NCI-H345 (cell line): ENCODE results near the gene SYNPR.
"Not testable (repeated sequence)": the region's sequence is repeated elsewhere in the genome, so short reads cannot be mapped to it uniquely, and the experiment has no call there.

ENCODE experiments used
- DNase-seq: peaks from one replicate; lab custom pipeline; 2025; lab: John Stamatoyannopoulos, UW

Gene SYNPR

DNA sequence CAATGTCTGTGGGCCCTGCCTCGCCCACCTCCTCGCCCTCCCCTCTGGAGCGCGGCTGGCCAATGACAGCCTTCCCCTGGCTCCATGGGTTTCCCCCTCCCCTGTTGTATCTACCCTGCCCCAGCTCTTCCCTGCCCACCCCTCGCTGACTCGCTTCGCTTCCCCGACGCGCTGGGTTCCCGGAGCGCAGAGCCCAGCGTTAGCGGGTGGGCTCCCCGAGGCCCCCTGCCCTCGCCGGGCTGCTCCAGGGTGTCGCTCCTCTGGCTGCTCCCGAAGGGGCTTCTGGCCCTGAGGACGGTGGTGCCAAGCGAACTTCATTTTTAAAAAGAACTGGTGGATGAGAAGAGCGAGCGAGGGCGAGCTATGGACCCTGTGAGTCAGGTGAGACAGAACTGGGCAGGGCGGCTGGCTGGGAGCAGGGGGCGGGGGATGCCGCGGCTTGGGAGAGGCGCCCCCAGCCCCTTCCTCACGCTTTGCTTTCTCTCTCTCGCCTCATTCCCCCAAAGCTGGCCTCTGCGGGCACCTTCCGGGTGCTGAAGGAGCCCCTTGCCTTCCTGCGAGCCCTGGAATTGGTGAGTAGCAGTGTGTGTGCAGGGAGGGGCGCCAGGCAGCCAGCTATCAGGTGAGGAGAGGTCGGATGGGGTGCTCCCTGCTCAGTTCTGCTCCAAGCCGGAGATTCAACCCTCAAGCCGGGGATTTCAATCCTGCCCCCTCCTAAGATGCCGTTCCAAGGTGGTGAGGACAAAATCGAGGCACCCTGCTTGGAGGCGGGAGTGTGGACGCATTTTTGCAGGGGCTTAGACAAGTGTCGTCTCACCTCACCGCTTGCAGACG, at the start of gene SYNPR:
Gene SYNPR, plus strand, starts transcription at position 138 of the 834 bp plus-strand sequence.
- DNase-seq = peak; percentile 68

DNA sequence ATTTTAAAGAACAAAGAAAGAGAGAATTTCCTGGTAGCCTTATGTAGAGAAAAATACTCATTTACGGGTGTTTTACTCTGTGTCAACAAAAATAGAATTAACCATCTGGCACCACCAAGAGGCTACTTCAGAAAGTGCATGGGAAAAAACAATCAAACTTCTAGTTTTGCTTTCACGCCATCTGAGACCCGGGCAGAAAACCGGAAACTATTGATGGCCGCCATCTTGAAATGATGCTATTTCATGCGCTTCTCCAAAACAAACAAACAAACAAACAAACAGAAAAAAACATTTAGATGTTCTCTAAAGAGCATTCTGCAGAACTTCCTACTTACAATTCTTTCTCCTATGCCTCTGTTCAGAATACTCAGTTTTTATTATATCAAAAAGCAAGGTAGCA, 49.4 kb upstream of the SYNPR start:
- peak; percentile 28 for DNase-seq

DNA sequence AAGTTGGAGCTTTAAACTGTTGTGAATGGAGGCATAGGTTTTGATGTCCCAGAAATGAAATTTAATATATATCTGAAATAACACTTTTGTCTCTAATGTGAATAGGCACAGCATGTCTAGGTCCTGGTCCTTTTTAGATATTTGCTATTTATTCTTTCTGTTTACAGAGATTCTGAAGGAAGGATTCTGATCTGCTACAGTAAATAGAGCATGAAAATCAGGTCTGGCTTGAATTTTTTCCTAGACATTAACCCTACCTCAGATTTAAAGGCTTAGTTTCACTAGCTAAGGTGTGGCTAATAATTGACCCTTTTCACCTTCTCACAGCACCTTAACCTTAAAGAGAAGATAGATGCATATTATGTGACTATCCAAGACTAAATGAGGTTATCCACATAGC, 48.0 kb upstream of the SYNPR start:
- DNase-seq = no peak

DNA sequence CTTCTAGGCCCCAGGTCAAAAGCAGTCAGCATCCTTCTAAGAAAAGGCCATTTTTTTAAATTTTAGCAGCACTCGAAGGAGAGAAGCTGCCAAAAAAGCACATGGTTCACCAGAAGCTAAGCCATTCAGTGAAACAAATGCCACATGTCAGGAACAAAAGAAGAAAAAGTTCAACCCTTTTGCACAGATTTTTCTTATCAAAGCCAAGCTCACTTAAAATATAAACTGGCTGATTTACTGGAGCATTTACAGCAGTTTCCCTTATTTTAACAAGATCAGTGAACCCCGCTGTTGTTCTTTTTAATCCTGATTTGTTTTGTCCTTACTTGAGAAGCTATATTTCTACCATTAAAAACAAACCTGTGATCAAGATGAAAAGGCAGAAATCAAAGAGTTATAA, 46.5 kb upstream of the SYNPR start:
- DNase-seq = no peak

DNA sequence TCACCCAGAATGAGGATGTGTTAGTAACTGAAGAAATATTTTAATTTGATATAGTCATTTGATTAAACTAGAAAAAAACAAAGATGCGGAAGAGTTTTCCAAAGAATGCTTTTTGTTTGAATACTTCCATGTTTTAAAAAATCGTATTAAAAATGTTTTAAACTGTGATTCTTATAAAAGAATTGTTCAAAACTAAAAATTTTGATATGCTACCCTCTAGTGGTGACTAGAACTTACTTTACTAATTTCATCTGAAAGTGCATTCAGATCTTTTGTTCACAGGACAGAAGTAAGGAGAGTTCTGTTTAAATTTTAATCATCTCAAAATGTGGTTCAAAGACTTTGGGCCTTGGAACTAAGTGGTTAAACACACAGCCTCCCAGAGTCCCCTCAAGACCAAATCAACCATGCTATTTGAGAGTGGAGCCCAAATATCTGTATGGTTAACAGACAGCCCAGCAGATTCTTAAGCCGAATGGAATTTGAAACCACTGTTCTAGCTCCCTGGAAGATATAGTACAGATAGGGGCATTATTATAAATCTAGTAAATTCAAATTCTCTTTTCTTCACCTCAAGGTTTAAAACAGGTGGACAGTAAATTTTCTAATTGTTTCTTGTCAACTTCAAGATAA, 45.2 kb upstream of the SYNPR start:
- DNase-seq = peak; percentile 0

DNA sequence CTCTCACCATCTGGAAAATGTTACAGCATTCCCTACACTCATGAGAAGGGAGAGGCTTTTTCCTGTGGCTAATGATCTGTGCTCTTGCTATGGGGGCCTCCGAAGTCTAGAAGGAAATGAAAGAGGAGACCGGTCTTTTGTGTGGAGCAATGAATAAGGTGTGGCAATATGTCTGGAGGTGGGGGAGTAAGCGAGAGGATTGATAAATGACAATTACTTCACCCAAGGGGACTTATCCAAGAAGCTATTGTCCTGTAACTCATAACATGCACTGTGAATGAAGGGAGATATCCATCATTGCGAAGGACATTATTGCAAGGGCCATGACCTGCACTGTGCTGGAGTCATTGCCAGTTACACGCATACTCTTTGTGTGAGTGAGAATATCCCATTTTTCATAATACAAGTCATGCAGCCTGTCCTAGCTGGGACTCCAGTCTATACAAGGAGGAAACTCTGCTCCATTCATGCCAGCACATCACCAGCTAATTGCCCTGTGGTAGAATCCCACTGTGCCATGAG, 37.7 kb upstream of the SYNPR start:
- no peak for DNase-seq

DNA sequence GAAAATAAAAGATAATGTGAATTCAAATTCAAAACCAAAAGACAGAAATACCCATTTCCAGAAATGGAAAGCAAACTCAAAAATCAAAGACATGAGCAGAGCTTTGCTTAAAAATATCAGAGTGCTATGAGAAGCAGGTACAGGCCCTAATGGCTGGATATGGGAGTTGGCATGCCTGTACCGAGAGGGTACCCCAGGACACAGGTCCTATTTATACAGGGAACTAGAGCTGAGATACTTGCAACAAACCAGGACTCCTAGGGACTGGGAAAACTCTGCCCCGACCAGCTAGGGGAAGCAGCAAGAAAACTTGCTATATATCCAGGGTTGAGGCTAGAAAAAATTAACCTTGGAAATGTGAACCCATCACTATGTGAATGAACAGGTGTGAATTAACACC, 36.0 kb upstream of the SYNPR start:
- no peak for DNase-seq

DNA sequence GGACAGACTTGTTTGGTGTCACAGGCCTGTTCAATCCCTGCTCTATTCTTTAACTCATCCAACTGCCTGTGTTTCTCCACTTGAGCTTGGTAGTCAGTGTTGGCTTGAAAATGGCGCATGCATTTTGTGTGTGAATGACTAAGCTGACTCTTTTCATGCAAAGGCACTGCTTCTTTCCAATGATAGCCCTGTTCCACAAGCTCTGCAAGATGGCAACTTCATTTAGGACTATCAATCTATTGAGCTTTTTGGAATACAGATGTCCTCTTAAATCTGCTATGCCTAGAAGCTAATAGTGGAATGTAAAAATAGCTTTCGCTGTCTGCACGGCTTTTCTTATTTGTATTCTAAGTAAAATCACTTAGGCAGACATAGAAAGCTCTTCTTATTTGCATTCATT, 33.6 kb upstream of the SYNPR start:
- DNase-seq = no peak

DNA sequence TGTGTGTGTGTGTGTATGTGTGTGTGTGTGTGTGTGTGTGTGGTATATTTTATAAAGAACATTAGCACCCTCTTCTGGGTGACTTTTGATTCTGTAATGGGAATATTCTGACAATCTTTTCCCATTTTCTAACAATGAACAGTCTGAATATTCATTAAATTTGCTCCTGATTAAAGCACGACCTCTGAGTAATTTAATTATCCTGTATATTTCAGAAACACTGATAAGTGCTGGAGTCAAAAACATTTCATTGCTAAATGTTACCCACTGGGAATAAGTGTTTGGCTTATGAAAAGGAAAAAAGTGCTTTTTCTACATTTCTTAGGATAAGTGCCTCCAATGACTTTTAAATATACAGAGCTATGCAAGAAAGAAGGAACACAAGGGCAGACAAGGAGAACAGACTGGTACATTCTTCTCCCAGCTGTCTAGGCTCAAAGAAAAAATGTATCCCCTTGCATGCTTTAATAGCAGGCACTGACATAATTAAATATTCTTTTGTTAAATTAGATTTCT, 32.3 kb upstream of the SYNPR start:
- no peak for DNase-seq

DNA sequence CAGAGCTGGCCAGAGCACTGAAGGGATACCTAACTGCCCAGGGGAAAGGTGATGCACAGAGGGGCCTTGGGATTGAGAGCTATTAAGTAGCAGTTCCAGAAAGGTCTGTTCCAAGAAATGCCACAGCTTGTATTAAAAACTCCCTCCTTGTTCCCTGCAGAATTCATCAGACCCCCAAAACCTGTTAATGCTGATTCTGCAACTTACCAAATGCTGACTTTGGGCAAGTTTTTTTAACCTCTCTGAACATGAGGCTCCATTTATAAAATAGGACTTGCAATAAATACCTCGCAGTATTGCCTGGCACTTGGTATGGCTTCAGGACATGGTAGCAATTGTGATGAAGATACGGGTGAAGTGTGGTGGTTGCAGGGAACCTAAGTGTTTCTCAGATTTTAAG, 30.1 kb upstream of the SYNPR start:
- no peak for DNase-seq

DNA sequence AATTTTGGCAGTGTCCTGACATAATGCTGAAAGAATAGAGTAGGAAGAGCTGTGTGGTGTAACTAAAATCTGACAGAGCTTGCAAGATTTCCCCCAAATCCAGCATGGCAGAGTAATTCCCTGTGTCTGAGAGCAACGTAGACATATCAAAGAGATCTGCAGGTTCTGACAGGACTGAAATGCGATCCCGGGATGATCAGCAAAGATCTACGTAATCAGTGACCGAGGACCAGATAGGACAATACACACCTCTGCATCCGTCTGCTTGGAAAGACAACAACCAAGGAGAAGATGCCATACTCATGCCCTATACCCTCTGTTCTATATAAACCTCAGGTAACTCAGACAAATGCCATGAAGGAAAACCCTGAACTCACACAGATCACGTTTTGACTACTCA, 26.6 kb upstream of the SYNPR start:
- no peak for DNase-seq

DNA sequence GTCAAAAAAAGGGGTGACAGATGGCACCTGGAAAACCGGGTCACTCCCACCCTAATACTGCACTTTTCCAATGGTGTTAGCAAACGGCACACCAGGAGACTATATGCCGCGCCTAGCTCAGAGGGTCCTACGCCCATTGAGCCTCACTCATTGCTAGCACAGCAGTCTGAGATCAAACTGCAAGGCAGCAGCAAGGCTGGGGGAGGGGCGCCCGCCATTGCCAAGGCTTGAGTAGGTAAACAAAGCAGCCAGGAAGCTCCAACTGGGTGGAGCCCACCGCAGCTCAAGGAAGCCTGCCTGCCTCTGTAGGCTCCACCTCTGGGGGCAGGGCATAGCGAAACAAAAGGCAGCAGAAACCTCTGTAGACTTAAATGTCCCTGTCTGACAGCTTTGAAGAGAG, 22.3 kb upstream of the SYNPR start:
- not testable (repeated sequence) for DNase-seq

DNA sequence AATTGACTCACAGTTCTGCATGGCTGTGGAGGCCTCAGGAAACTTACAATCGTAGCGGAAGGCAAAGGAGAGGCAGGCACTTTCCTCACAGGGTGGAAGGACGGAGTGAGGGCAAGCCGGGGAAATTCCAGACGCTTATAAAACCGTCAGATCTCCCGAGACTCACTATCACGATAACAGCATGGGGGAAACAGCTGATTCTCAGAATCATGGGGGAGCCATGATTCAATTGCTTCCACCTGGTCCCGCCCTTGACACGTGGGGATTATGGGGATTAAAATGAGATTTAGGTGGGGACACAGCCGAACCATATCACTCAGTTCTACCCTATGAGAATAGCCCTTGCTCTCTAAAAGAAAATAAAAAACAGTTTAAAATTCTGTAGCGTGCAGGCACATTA, 13.4 kb upstream of the SYNPR start:
- no peak for DNase-seq

DNA sequence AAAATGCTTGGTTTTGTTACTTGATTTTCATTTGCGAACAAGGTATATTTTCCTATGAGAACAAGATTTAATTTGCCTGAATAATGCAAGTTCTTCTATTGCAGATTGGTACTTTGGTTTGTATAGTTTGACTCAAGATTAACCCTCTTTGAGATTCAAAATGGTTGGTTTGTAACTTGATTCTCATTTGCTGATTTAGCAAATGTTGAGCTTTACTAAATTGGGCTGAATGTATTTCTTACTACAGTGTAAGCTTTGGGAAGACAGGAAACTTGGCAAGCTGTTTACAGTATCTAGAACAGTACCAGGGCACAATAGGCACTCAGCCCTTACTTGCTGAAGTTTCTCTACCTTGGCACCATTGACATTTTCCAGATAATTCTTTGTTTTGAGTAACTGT, 3.7 kb upstream of the SYNPR start:
- no peak for DNase-seq

DNA sequence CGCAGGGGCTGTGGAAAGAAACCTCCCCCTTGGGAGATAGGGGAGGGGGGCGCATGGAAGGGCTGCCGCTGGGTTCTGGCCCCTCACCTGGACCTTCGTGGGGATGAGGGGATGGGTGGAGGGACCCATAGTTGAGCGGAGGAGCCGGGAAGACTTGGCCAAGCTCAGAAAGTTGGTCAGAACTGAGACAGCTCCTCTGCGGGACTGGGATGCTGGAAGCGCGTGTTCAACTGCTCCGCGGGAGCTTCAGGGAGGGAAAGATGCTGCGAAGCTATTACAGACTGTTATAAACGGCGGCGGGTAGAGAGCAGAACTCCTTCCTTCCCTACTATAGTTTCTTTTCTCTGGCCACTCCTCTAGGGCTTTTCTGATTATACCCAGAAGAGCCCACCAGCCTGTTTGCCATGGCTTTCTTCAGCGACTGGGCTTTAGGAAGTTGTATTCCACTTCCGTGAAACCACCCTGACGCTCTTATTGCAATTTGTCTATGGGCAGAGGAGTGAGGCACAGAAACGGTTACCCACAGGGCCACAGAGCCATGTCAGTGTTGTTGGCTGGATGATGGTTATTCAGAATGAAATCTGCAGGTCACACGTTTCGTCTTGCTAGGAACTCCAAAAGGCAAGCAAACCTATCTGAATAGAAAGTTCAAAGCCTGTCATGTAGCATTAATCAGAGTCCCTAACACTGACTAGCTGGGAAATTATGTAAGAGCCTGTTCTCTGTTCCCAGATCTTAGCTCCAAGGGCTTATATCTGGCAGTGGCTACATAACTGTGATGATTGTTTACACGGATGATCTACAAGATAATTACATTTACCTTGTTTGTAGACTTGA, 1.1 kb downstream of the SYNPR start:
- no peak for DNase-seq

DNA sequence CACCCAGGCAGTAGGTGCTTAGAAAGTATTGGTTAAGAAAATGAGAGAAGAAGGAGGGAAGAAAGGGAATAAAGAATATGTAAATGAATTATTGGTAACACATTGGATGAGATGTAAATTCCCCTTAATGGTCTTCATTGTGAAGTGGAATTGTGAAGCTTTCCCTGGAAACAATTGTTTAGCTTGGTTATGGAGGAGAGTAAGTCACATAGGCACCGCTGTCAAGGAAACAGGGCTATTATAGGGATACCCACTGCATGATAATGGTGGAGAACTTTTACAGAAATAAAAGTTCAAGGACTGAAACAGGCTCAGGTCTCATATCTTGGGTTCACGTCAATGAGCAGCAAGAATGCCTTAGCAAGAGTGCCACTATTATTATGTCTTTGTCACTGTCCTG, 9.5 kb downstream of the SYNPR start:
- no peak for DNase-seq

DNA sequence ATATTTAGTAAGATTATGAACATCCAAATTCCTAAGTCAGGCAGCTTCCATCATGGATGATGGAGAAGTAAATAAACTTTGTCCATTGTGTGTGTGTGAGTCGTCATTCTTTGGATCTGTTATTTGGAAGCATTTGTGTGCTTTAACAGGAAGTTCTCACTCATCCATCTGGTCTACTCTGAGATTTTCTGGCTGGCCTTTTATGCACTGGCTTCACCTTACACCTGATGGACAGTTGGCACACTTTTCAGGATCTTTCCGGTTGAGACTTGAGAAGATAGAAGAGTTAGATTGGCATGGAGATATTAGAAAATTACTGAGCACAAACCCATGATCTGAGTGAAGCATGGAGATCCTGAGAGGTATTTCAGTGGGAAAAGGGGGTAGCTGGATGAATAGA, 12.6 kb downstream of the SYNPR start:
- no peak for DNase-seq

DNA sequence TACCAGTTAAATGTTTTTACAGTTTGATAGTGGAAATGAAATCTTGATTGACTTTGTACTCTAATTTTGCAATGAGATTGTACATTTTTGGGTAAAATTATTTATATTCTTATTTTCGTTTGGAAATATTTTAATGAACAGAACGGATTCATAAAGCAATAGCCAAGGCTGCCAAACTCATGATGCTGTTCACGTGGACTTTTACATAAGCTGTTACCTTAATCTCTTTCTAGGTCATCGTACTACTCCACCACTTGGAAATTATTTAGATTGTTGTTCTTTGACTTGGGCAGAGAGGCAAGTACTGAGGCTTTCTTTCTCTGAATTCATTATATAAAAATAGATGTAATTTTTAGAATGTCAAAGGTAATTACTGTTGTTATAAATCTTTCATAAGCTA, 16.2 kb downstream of the SYNPR start:
- no peak for DNase-seq

DNA sequence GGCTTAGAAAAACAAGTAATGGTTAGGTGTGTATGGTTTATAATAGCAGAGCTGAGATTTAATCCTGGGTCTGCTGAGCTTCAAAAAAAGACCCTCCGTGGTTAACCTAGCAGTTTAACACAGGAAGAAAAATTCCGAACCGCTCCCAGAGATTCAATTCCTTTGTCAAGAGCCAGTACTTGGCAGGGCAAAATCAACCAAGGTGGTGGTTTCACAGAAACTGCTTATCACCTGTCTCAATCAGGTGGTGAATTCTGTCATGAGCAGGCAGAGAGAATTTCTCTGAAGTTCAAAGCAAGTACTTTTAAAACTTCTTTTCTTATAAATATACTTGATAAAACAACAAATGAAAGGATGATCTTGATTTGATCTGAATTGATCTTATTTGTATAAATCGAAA, 17.2 kb downstream of the SYNPR start:
- DNase-seq = no peak

DNA sequence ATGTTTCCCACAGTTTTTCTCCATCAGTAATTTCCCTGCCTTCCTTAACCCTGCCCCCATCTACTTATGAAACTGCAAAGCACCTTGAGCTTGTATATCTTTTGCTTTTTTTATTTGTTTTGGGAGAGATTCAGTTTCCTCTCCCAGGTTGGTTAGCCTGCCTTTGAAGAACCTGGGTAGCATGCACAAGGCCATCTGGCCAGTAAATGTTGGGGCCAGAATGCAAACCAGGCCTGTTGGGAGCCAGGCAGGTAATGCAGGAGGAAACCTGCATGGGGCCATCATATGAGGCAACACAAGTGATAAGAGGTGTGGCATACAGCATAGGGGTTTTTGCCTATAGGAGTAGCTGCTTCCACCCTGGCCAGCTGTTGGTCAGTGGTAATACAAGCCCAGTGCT, 17.7 kb downstream of the SYNPR start:
- DNase-seq = no peak

DNA sequence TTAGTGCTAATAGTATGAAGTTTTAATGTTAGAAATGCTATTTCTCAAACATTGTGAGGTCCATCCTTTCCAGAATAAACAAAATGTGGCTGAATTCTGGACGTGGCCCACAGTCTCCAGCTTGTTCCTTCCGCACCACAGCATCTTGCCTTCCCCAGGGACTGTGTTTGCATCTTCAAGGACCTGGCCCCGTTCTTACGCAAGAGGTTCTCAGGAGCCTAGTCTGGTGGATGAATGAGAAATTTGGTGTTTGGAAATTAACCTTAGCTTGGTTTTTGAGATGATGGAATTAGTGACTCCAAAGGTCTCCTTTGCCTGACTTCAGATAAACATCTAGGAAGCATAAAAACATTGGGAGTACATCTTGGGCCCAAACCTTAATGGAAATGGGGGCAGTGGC, 18.1 kb downstream of the SYNPR start:
- DNase-seq = no peak

DNA sequence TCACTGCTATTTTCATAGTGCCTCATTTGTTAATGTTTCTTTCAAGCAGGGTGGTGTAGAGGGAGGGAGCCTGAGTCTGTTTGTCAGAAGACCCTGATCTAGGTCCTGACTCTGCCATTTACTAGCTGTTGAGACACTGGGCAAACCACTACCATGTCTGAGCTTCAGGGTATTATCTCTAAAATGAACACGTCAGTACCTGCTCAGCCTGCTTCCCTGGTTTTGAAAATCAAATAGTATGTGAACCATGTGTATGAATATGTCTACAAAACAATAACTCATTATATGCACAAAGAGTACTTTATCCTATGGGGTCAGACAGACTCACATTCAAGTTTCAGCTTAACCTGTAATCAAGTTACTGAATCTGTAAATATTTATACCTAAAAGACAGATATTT, 25.1 kb downstream of the SYNPR start:
- no peak for DNase-seq

DNA sequence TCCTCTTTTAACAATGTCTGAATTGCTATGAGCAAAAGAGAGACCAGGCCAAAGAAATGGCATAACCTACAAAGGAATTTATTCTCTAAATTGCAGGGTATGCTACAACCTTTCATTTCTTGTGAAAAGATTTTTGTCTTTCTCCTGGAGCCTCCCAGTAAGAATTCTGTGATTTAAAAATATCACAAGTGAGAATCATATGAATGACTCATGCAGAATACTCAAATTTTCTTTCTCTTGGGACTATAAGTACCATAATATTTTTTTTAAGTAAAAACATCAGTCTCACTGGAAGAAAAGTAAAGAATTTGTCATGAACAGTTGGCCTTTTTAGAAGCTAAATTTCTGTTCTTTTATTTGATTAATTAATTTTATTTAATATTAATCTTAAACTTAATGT, 26.3 kb downstream of the SYNPR start:
- no peak for DNase-seq
